ENCODE data around the gene GARRE1. TPM values are rescaled to one million over a fixed set of nuclear protein-coding genes. Genes with fewer than 3 reads are reported as not detected.

The GARRE1 gene
- total and polyA plus RNA-seq, 4 donors: 4.0 to 13.7 (median 9.0) TPM

- Histone ChIP-seq H3K36me3 (ENCODE audit: control insufficient read depth in 4 of 4, insufficient read depth in 3 of 4, low read depth in 1 of 4, low read length in 3 of 4) (no peaks in the 10 kb centered on the region), H3K9me3 (ENCODE audit: control insufficient read depth in 4 of 4, low read length in 3 of 4) (no peaks in the 10 kb centered on the region), H3K27me3 (ENCODE audit: control insufficient read depth in 4 of 4, insufficient read depth in 4 of 4, low read length in 3 of 4) (no peaks in the 10 kb centered on the region), H3K4me1 (ENCODE audit: control insufficient read depth in 4 of 4, insufficient read depth in 4 of 4, low read length in 3 of 4) (peaks cover 0 to 4% (median 0%) of the 10 kb centered on the region in 4 donors), H3K27ac (ENCODE audit: low read depth in 1 of 2, low read length in 2 of 2) (no peak overlapping the region), H3K4me3 (ENCODE audit: low read depth in 1 of 3, low read length in 3 of 3) (no peak overlapping the region), H3K9ac (ENCODE audit: low read depth in 1 of 2, low read length in 2 of 2) (no peak overlapping the region)
- no peak for DNase-seq (ENCODE audit: low spot score)
- 93% methylated on average over 4 of the region's 4 CpGs for WGBS
- TF ChIP-seq GABPA (IDR thresholded peaks at IDR 0.05 in 1 of 2, conservative IDR thresholded peaks at IDR 0.05 in 1 of 2) (no peak), RAD21 (IDR thresholded peaks at IDR 0.05) (no peak), REST (IDR thresholded peaks at IDR 0.05) (no peak), MAX (IDR thresholded peaks at IDR 0.05) (no peak), TAF1 (conservative IDR thresholded peaks at IDR 0.05) (no peak), JUND (IDR thresholded peaks at IDR 0.05) (no peak), CTCF (IDR thresholded peaks at IDR 0.05; ENCODE audit: low read depth, low read length, missing input control) (no peak), ZBTB33 (IDR thresholded peaks at IDR 0.05) (no peak), NR2F2 (IDR thresholded peaks at IDR 0.05) (no peak), HNF4G (IDR thresholded peaks at IDR 0.05) (no peak), RXRA (IDR thresholded peaks at IDR 0.05) (no peak), SP1 (IDR thresholded peaks at IDR 0.05) (no peak)
Measured at GRCh38 chr19:34288381-34288780, 34.0 kb downstream of the GARRE1 start.

- no peaks in the 10 kb centered on the region for H3K27me3 ChIP-seq (ENCODE audit: control insufficient read depth in 4 of 4, insufficient read depth in 4 of 4, low read length in 3 of 4)
- 94% methylated on average over 2 of the region's 2 CpGs for WGBS
- DNase-seq (ENCODE audit: low spot score): no peak
- no peak overlapping the region for H3K9ac ChIP-seq (ENCODE audit: low read depth in 1 of 2, low read length in 2 of 2)
- no peak overlapping the region for H3K27ac ChIP-seq (ENCODE audit: low read depth in 1 of 2, low read length in 2 of 2)
- H3K4me1 ChIP-seq (ENCODE audit: control insufficient read depth in 4 of 4, insufficient read depth in 4 of 4, low read length in 3 of 4): peaks cover 0 to 6% (median 0%) of the 10 kb centered on the region in 4 donors
- H3K4me3 ChIP-seq (ENCODE audit: low read depth in 1 of 3, low read length in 3 of 3): no peak overlapping the region
- no peaks in the 10 kb centered on the region for H3K9me3 ChIP-seq (ENCODE audit: control insufficient read depth in 4 of 4, low read length in 3 of 4)
- no peaks in the 10 kb centered on the region for H3K36me3 ChIP-seq (ENCODE audit: control insufficient read depth in 4 of 4, insufficient read depth in 3 of 4, low read depth in 1 of 4, low read length in 3 of 4)
- no peak for TF ChIP-seq NR2F2 (IDR thresholded peaks at IDR 0.05)
- TF ChIP-seq JUND (IDR thresholded peaks at IDR 0.05): no peak
- TF ChIP-seq CTCF (IDR thresholded peaks at IDR 0.05; ENCODE audit: low read depth, low read length, missing input control): no peak
- no peak for TF ChIP-seq TAF1 (conservative IDR thresholded peaks at IDR 0.05)
- TF ChIP-seq FOXA1 (IDR thresholded peaks at IDR 0.05): no peak
- TF ChIP-seq MAX (IDR thresholded peaks at IDR 0.05): no peak
- no peak for TF ChIP-seq FOXA2 (IDR thresholded peaks at IDR 0.05)
Measured at GRCh38 chr19:34291235-34291634, 36.9 kb downstream of the GARRE1 start.
